GM23248 (cell line): ENCODE data around the gene TRMT44. TPM values are rescaled to one million over a fixed set of nuclear protein-coding genes. Genes with fewer than 3 reads are reported as not detected.

Experiments used
- DNase-seq: peaks from one replicate; pipeline ENCODE4 v3.0.0-alpha.2; 2015
- H2AFZ ChIP-seq: fragments of 200-600 bp; sonication (generic); 2 replicates; pipeline ENCODE4 v1.6.1; 2016; ENCODE audit warnings: antibody characterized with exemption
- H3F3A ChIP-seq: fragments of 200-600 bp; sonication (generic); 2 replicates; pipeline ENCODE4 v1.6.1; 2016; ENCODE audit warnings: mild to moderate bottlenecking, antibody characterized with exemption, mixed run types; ENCODE audit not compliant: insufficient read depth
- H3K27ac ChIP-seq: fragments of 200-600 bp; sonication (generic); 2 replicates; pipeline ENCODE4 v1.5.1; 2016; ENCODE audit warnings: mild to moderate bottlenecking
- H3K27me3 ChIP-seq: fragments of 200-600 bp; sonication (generic); replicated peaks from 2 replicates; pipeline ENCODE4 v1.6.1; 2016; ENCODE audit warnings: mild to moderate bottlenecking; ENCODE audit not compliant: insufficient read depth
- H3K36me3 ChIP-seq: fragments of 200-600 bp; sonication (generic); 2 replicates; pipeline ENCODE4 v1.6.1; 2016; ENCODE audit warnings: low read depth, mild to moderate bottlenecking
- H3K4me1 ChIP-seq: fragments of 200-600 bp; sonication (generic); 2 replicates; pipeline ENCODE4 v1.6.1; 2016; ENCODE audit warnings: mild to moderate bottlenecking; ENCODE audit not compliant: insufficient read depth
- H3K4me2 ChIP-seq: fragments of 200-600 bp; sonication (generic); one replicate; pipeline ENCODE4 v1.6.1; 2016; ENCODE audit warnings: mild to moderate bottlenecking; ENCODE audit not compliant: unreplicated experiment
- H3K4me3 ChIP-seq: fragments of 200-600 bp; sonication (generic); 2 replicates; pipeline ENCODE4 v1.5.1; 2016; ENCODE audit warnings: mild to moderate bottlenecking
- H3K79me2 ChIP-seq: fragments of 200-600 bp; sonication (generic); 2 replicates; pipeline ENCODE4 v1.6.1; 2016; ENCODE audit warnings: mild to moderate bottlenecking; ENCODE audit not compliant: insufficient read depth
- H3K9ac ChIP-seq: fragments of 200-600 bp; sonication (generic); 2 replicates; pipeline ENCODE4 v1.6.1; 2016; ENCODE audit warnings: mild to moderate bottlenecking
- H3K9me2 ChIP-seq: fragments of 200-600 bp; sonication (generic); 2 replicates; pipeline ENCODE4 v1.6.1; 2016; ENCODE audit warnings: mixed run types, mild to moderate bottlenecking, moderate library complexity; ENCODE audit not compliant: insufficient read depth
- H3K9me3 ChIP-seq: fragments of 200-600 bp; sonication (generic); one replicate; pipeline ENCODE4 v1.6.1; 2017; ENCODE audit warnings: low read depth
- H4K20me1 ChIP-seq: fragments of 200-600 bp; sonication (generic); 2 replicates; pipeline ENCODE4 v1.6.0; 2016; ENCODE audit not compliant: insufficient read depth
- EZH2 ChIP-seq: fragments of 200-600 bp; sonication (generic); IDR thresholded peaks from 2 replicates; pipeline ENCODE4 v1.6.1; 2018; ENCODE audit warnings: antibody characterized with exemption, mild to moderate bottlenecking; ENCODE audit not compliant: insufficient read depth, poor library complexity, severe bottlenecking
- EZH2phosphoT487 ChIP-seq: fragments of 200-600 bp; sonication (generic); IDR thresholded peaks from 2 replicates; pipeline ENCODE4 v1.6.1; 2018; ENCODE audit warnings: antibody characterized with exemption, moderate library complexity, mild to moderate bottlenecking, low read depth; ENCODE audit not compliant: insufficient read depth
- WGBS, 2 experiments: methylation state at CpG; one replicate each; pipeline ENCODE4 v1.1.6; 2015 to 2017; ENCODE audit warnings: low lambda C conversion rate in 2 of 2, low coverage in 1 of 2; ENCODE audit errors: missing lambda C conversion rate in 2 of 2; 5-methylcytosine and 5-hydroxymethylcytosine counted together
- in situ Hi-C: fragments of 300-500 bp; cut with MboI; formaldehyde crosslinking; loops from 2 replicates; pipeline ENCODE4 v1.15.0; 2020
- polyA plus RNA-seq: library from polyadenylated mRNA; unstranded; fragments of >200 nt; fragmentation: Nextera tagmentation; extraction: Ambion mirVana; gene quantifications from 2 replicates; pipeline ENCODE4 v1.2.1, GENCODE V29; 2016
- total RNA-seq: library from RNA; depleted of rRNA; stranded (reverse); fragments of >200 nt; shearing (Covaris generic); gene quantifications from 2 replicates; pipeline ENCODE4 v1.2.3, GENCODE V29; 2014

TRMT44 gene
- total and polyA plus RNA-seq, 2 experiments from 2014 or later: 4.1 to 12.0 TPM

- TF ChIP-seq EZH2phosphoT487 (no peak), EZH2 (no peak)
- 80 to 82% methylated on average over 13 of the region's 13 CpGs for WGBS, 2 experiments
- Histone ChIP-seq H3K79me2 (peaks cover 57% of the 10 kb centered on the region), H4K20me1 (no peaks in the 10 kb centered on the region), H3K36me3 (no peaks in the 10 kb centered on the region), H3K4me1 (peaks cover 17% of the 10 kb centered on the region), H3K9ac (no peak overlapping the region), H3K9me3 (no peaks in the 10 kb centered on the region), H3F3A (peaks cover 15% of the 10 kb centered on the region), H3K27ac (no peak overlapping the region), H3K4me3 (no peak overlapping the region), H2AFZ (no peak overlapping the region), H3K4me2 (no peak overlapping the region), H3K27me3 (no peaks in the 10 kb centered on the region), H3K9me2 (no peaks in the 10 kb centered on the region)
- no peak for DNase-seq
- in situ Hi-C loops: no loop called here
Measured at GRCh38 chr4:8437281-8437680, 3.3 kb upstream of the TRMT44 start.

GRCh38 chr4:8438743-8439142, 1.8 kb upstream of the TRMT44 start:
- H3K27me3 ChIP-seq: no peaks in the 10 kb centered on the region
- 86 to 88% methylated on average over 11 of the region's 11 CpGs for WGBS, 2 experiments
- H3K9ac ChIP-seq: peak overlapping the region; percentile 89; the same call in 1 of the 2 replicates
- H3K79me2 ChIP-seq: peaks cover 71% of the 10 kb centered on the region
- H3K4me3 ChIP-seq: no peak overlapping the region
- in situ Hi-C loops: no loop called here
- H3K9me2 ChIP-seq: no peaks in the 10 kb centered on the region
- H3K4me1 ChIP-seq: peaks cover 22% of the 10 kb centered on the region
- no peaks in the 10 kb centered on the region for H3K36me3 ChIP-seq
- no peak overlapping the region for H3K4me2 ChIP-seq
- no peak for DNase-seq
- H4K20me1 ChIP-seq: no peaks in the 10 kb centered on the region
- no peaks in the 10 kb centered on the region for H3K9me3 ChIP-seq
- no peak overlapping the region for H2AFZ ChIP-seq
- TF ChIP-seq EZH2phosphoT487: no peak
- TF ChIP-seq EZH2: no peak
- no peak overlapping the region for H3K27ac ChIP-seq
- peaks cover 15% of the 10 kb centered on the region for H3F3A ChIP-seq

GRCh38 chr4:8439168-8439567, 1.4 kb upstream of the TRMT44 start:
- Histone ChIP-seq H4K20me1 (no peaks in the 10 kb centered on the region), H3K79me2 (peaks cover 76% of the 10 kb centered on the region), H3K9ac (peak overlapping the region; percentile 89), H3K9me3 (no peaks in the 10 kb centered on the region), H3K4me1 (peaks cover 22% of the 10 kb centered on the region), H3K9me2 (no peaks in the 10 kb centered on the region), H2AFZ (peak overlapping the region; percentile 78), H3K36me3 (no peaks in the 10 kb centered on the region), H3K27ac (peak overlapping the region; percentile 92), H3F3A (peaks cover 15% of the 10 kb centered on the region), H3K4me3 (peak overlapping the region; percentile 77), H3K4me2 (peak overlapping the region; percentile 71), H3K27me3 (no peaks in the 10 kb centered on the region)
- no peak for DNase-seq
- TF ChIP-seq EZH2phosphoT487 (no peak), EZH2 (no peak)
- in situ Hi-C loops: no loop called here
- 70 to 77% methylated on average over 3 of the region's 3 CpGs for WGBS, 2 experiments

- WGBS, 2 experiments: 10 to 17% methylated on average over 12 of the region's 12 CpGs
- Histone ChIP-seq H3K79me2 (peaks cover 84% of the 10 kb centered on the region), H3K4me2 (peak overlapping the region; percentile 71), H4K20me1 (no peaks in the 10 kb centered on the region), H2AFZ (peak overlapping the region; percentile 78), H3K9me2 (no peaks in the 10 kb centered on the region), H3K27me3 (no peaks in the 10 kb centered on the region), H3K4me1 (peaks cover 22% of the 10 kb centered on the region), H3K27ac (peak overlapping the region; percentile 92), H3K4me3 (peak overlapping the region; percentile 77), H3K9ac (peak overlapping the region; percentile 89), H3K36me3 (no peaks in the 10 kb centered on the region), H3K9me3 (no peaks in the 10 kb centered on the region), H3F3A (peaks cover 15% of the 10 kb centered on the region)
- in situ Hi-C loops: no loop called here
- no peak for TF ChIP-seq EZH2phosphoT487
- TF ChIP-seq EZH2: no peak
- DNase-seq: no peak
Measured at GRCh38 chr4:8439914-8440491, 574 bp upstream of the TRMT44 start.
